Measurements from ENCODE around the gene CPN2. TPM values are rescaled to one million over a fixed set of nuclear protein-coding genes. Genes with fewer than 3 reads are reported as not detected.

CPN2 gene
- total and polyA plus RNA-seq, 2 donors (not counting 3 experiments of a cell fraction or from before 2014, with no cell fraction given): not detected

GRCh38 chr3:194326968-194327217, 24.2 kb downstream of the CPN2 start:
- H3K4me3 ChIP-seq (replicated peaks in 1 of 3; ENCODE audit: insufficient read depth in 1 of 3, low read depth in 1 of 3, low read length in 3 of 3): no peak overlapping the region
- H3K9ac ChIP-seq (replicated peaks; ENCODE audit: extremely low read depth, insufficient read depth, low read length): no peak overlapping the region
- DNase-seq (ENCODE audit: low read depth, low spot score): no peak
- no peak overlapping the region for H3K4me2 ChIP-seq (ENCODE audit: insufficient read depth, low read length)
- TF ChIP-seq MYC (IDR thresholded peaks at IDR 0.05; ENCODE audit: low read depth, low read length) (no peak), POLR2A (IDR thresholded peaks at IDR 0.05; ENCODE audit: low read depth, low read length) (no peak), JUN (IDR thresholded peaks at IDR 0.05; ENCODE audit: borderline replicate concordance, insufficient read depth, insufficient read length, low read depth) (no peak), FOS (IDR thresholded peaks at IDR 0.05; ENCODE audit: borderline replicate concordance, insufficient read depth, low read length) (no peak), EZH2 (IDR thresholded peaks at IDR 0.05; ENCODE audit: borderline replicate concordance, low read depth, low read length, severe bottlenecking) (no peak), POLR2AphosphoS5 (IDR thresholded peaks at IDR 0.05; ENCODE audit: insufficient read depth, low read depth, low read length) (no peak), MAX (IDR thresholded peaks at IDR 0.05; ENCODE audit: insufficient read depth, insufficient read length) (no peak), GATA2 (IDR thresholded peaks at IDR 0.05; ENCODE audit: insufficient read depth, insufficient read length, low read depth, low read length) (no peak), CTCF (IDR thresholded peaks at IDR 0.05; ENCODE audit: extremely low read depth in 1 of 2, insufficient read depth in 1 of 2, low read depth in 1 of 2, low read length in 2 of 2) (no peak)
- H3K36me3 ChIP-seq (ENCODE audit: control insufficient read depth in 2 of 2, extremely low read depth in 1 of 2, insufficient read depth in 2 of 2, low read length in 2 of 2): no peaks in the 10 kb centered on the region
- FAIRE-seq: peak; percentile 63
- no peaks in the 10 kb centered on the region for H3K9me1 ChIP-seq (replicated peaks; ENCODE audit: control insufficient read depth, extremely low read depth, insufficient read depth, low read length)
- no peaks in the 10 kb centered on the region for H3K9me3 ChIP-seq (replicated peaks; ENCODE audit: control insufficient read depth, insufficient read depth, low read length)
- no peak overlapping the region for H2AFZ ChIP-seq (ENCODE audit: low read depth, low read length)
- no peaks in the 10 kb centered on the region for H3K79me2 ChIP-seq (ENCODE audit: control insufficient read depth, insufficient read depth, low read length)
- intact Hi-C loops (cut with micrococcal nuclease): no loop called here
- dilution Hi-C loops (cut with MboI; ENCODE audit: extremely low pct_ligation_motif_present, low sequenced_read_pairs): no loop called here
- POLR2A ChIA-PET: no interaction called here
- peaks cover 0 to 3% of the 10 kb centered on the region in 2 experiments for H3K27me3 ChIP-seq (ENCODE audit: control insufficient read depth in 2 of 2, insufficient read depth in 2 of 2, low read length in 2 of 2)
- H3K27ac ChIP-seq (ENCODE audit: insufficient read depth, low read depth, low read length): no peak overlapping the region
- CTCF ChIA-PET: no interaction called here
- no peaks in the 10 kb centered on the region for H4K20me1 ChIP-seq (replicated peaks; ENCODE audit: control insufficient read depth, extremely low read depth, insufficient read depth, low read length)
- H3K4me1 ChIP-seq (ENCODE audit: control insufficient read depth, extremely low read depth, insufficient read depth, low read length): no peaks in the 10 kb centered on the region
- BruUV-seq (replicated peaks): no TSS peak

Data from endothelial cell of umbilical vein (primary cell).